ENCODE data around the gene UNC5B. TPM values are rescaled to one million over a fixed set of nuclear protein-coding genes. Genes with fewer than 3 reads are reported as not detected.

The UNC5B gene
- polyA plus RNA-seq, 3 donors = 0.04 to 0.72 TPM; not detected in 1

GRCh38 chr10:71281646-71282322, 69.4 kb downstream of the UNC5B start:
- no peak overlapping the region for H3K9ac ChIP-seq (ENCODE audit: insufficient read depth, low read length, poor library complexity, severe bottlenecking)
- no peak overlapping the region for H3K27ac ChIP-seq (ENCODE audit: low read depth in 1 of 2, low read length in 2 of 2)
- Mint-ChIP-seq H3K4me1 (peaks cover 24% of the 10 kb centered on the region), H3K9me3 (no peaks in the 10 kb centered on the region), H3K4me3 (no peak overlapping the region), H3K36me3 (no peaks in the 10 kb centered on the region), H3K27me3 (ENCODE audit: low read depth in 3 of 3) (peaks cover 0 to 4% (median 0%) of the 10 kb centered on the region in 3 donors), H3K27ac (no peak overlapping the region)
- no peak overlapping the region for H3K4me3 ChIP-seq (replicated peaks in 1 of 3; ENCODE audit: low read depth in 2 of 3, low read length in 3 of 3)
- no peak overlapping the region for H2AFZ ChIP-seq (ENCODE audit: insufficient read depth, low read depth, low read length, poor library complexity, severe bottlenecking)
- no peaks in the 10 kb centered on the region for H3K79me2 ChIP-seq (ENCODE audit: insufficient read depth, low read length)
- H3K27me3 ChIP-seq (ENCODE audit: control insufficient read depth in 2 of 2, insufficient read depth in 2 of 2, low read length in 2 of 2) = no peaks in the 10 kb centered on the region
- no peaks in the 10 kb centered on the region for H3K36me3 ChIP-seq (replicated peaks in 1 of 2; ENCODE audit: control insufficient read depth in 1 of 2, insufficient read depth in 2 of 2, low read length in 2 of 2)
- H3K9me3 ChIP-seq (replicated peaks in 1 of 2; ENCODE audit: control insufficient read depth in 1 of 2, insufficient read depth in 1 of 2, low read length in 2 of 2) = no peaks in the 10 kb centered on the region
- 94% methylated on average over 3 of the region's 8 CpGs for WGBS (ENCODE audit: insufficient coverage)
- no peak overlapping the region for H3K4me2 ChIP-seq (replicated peaks; ENCODE audit: extremely low read depth, low read length, poor library complexity, severe bottlenecking)
- H3K4me1 ChIP-seq (ENCODE audit: control insufficient read depth in 1 of 2, insufficient read depth in 2 of 2, low read length in 2 of 2) = peaks cover 24% of the 10 kb centered on the region in 2 donors
- TF ChIP-seq CTCF (IDR thresholded peaks at IDR 0.05) = no peak
- no peaks in the 10 kb centered on the region for H4K20me1 ChIP-seq (ENCODE audit: insufficient read depth, low read length)
- no peak for DNase-seq
- intact Hi-C loops (cut with micrococcal nuclease) = no loop called here

- Mint-ChIP-seq H3K27ac (no peak overlapping the region), H3K4me3 (no peak overlapping the region), H3K9me3 (no peaks in the 10 kb centered on the region), H3K4me1 (peaks cover 25% of the 10 kb centered on the region), H3K36me3 (no peaks in the 10 kb centered on the region), H3K27me3 (ENCODE audit: low read depth in 3 of 3) (peaks cover 0 to 4% (median 0%) of the 10 kb centered on the region in 3 donors)
- intact Hi-C loops (cut with micrococcal nuclease) = no loop called here
- no peak for TF ChIP-seq CTCF (IDR thresholded peaks at IDR 0.05)
- Histone ChIP-seq H3K27me3 (ENCODE audit: control insufficient read depth in 2 of 2, insufficient read depth in 2 of 2, low read length in 2 of 2) (no peaks in the 10 kb centered on the region), H2AFZ (ENCODE audit: insufficient read depth, low read depth, low read length, poor library complexity, severe bottlenecking) (no peak overlapping the region), H3K4me1 (ENCODE audit: control insufficient read depth in 1 of 2, insufficient read depth in 2 of 2, low read length in 2 of 2) (peaks cover 24% of the 10 kb centered on the region in 2 donors), H3K4me2 (replicated peaks; ENCODE audit: extremely low read depth, low read length, poor library complexity, severe bottlenecking) (no peak overlapping the region), H3K9me3 (replicated peaks in 1 of 2; ENCODE audit: control insufficient read depth in 1 of 2, insufficient read depth in 1 of 2, low read length in 2 of 2) (no peaks in the 10 kb centered on the region), H3K79me2 (ENCODE audit: insufficient read depth, low read length) (no peaks in the 10 kb centered on the region), H3K27ac (ENCODE audit: low read depth in 1 of 2, low read length in 2 of 2) (no peak overlapping the region), H3K36me3 (replicated peaks in 1 of 2; ENCODE audit: control insufficient read depth in 1 of 2, insufficient read depth in 2 of 2, low read length in 2 of 2) (no peaks in the 10 kb centered on the region), H3K9ac (ENCODE audit: insufficient read depth, low read length, poor library complexity, severe bottlenecking) (no peak overlapping the region), H3K4me3 (replicated peaks in 1 of 3; ENCODE audit: low read depth in 2 of 3, low read length in 3 of 3) (no peak overlapping the region), H4K20me1 (ENCODE audit: insufficient read depth, low read length) (no peaks in the 10 kb centered on the region)
- no peak for DNase-seq
- WGBS (ENCODE audit: insufficient coverage) = 89% methylated on average over 2 of the region's 2 CpGs
These were observed 69.9 kb downstream of the UNC5B start for GRCh38 chr10:71282323-71282680.

Data from CD14-positive monocyte (primary cell).